HL-60 (cell line): ENCODE measurements around the gene GRIN1.

Experiments
- CTCF ChIP-seq: IDR thresholded peaks from one replicate; pipeline ENCODE4 v1.5.1; 2011; ENCODE audit warnings: low read length, control low read depth, inconsistent platforms; ENCODE audit not compliant: insufficient read depth
- GABPA ChIP-seq: IDR thresholded peaks from 2 replicates; pipeline ENCODE4 v1.6.1; 2012; ENCODE audit warnings: low read depth
- POLR2AphosphoS5 ChIP-seq: IDR thresholded peaks from 2 replicates; pipeline ENCODE4 v1.6.1; 2012; ENCODE audit warnings: low read depth
- REST ChIP-seq: IDR thresholded peaks from 2 replicates; pipeline ENCODE4 v1.6.1; 2012; ENCODE audit warnings: low read depth; ENCODE audit not compliant: insufficient replicate concordance
- SPI1 ChIP-seq: IDR thresholded peaks from 2 replicates; pipeline ENCODE4 v1.6.1; 2012; ENCODE audit warnings: low read depth, mild to moderate bottlenecking, borderline replicate concordance

- TF ChIP-seq CTCF (no peak), POLR2AphosphoS5 (no peak), REST (no peak), GABPA (peak; percentile 84), SPI1 (peak; percentile 99)
Measured at GRCh38 chr9:137127301-137128157, 11.4 kb upstream of the GRIN1 start.
